ENCODE measurements around the gene PIK3R1.

DNA sequence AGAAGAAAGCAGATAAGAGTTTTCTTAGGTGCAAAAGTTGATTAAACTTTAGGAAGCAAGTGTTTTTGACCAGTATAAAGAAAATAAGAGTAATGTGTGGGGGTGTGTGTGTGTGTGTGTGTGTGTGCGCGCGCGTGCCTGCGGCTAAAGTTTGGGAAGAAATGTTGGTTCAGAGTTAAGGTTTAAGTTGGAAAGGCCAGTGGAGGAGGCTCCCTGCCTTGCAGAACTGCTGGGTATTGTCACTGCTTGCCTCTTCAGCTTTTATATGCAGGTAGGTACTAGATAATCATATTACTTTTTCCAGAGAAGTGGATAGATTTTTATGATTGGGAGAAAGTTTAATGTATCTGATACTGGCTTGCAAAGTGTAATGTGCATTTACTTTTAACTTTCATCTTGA, 2.0 kb downstream of the PIK3R1 start:
- TF ChIP-seq, protein P1, sequence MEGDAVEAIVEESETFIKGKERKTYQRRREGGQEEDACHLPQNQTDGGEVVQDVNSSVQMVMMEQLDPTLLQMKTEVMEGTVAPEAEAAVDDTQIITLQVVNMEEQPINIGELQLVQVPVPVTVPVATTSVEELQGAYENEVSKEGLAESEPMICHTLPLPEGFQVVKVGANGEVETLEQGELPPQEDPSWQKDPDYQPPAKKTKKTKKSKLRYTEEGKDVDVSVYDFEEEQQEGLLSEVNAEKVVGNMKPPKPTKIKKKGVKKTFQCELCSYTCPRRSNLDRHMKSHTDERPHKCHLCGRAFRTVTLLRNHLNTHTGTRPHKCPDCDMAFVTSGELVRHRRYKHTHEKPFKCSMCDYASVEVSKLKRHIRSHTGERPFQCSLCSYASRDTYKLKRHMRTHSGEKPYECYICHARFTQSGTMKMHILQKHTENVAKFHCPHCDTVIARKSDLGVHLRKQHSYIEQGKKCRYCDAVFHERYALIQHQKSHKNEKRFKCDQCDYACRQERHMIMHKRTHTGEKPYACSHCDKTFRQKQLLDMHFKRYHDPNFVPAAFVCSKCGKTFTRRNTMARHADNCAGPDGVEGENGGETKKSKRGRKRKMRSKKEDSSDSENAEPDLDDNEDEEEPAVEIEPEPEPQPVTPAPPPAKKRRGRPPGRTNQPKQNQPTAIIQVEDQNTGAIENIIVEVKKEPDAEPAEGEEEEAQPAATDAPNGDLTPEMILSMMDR (IDR thresholded peaks at IDR 0.05; ENCODE audit: borderline replicate concordance, extremely low read depth, low read length, poor library complexity, severe bottlenecking): no peak
- no peak for TF ChIP-seq EZH2 (IDR thresholded peaks at IDR 0.05; ENCODE audit: borderline replicate concordance, low read depth, low read length, severe bottlenecking)
